ENCODE data around the gene ILF3. TPM values are rescaled to one million over a fixed set of nuclear protein-coding genes. Genes with fewer than 3 reads are reported as not detected.

ILF3 gene
- total and polyA plus RNA-seq, 5 experiments from 2014 or later = 79.6 to 391 (median 99.1) TPM

GRCh38 chr19:10643172-10643967 lies 10.8 kb upstream of the ILF3 start:
- Mint-ChIP-seq H3K4me3 (peak overlapping the region in 6 of 10 donors; percentile 14 to 82 (median 44)), H3K27me3 (no peaks in the 10 kb centered on the region), H3K9me3 (no peaks in the 10 kb centered on the region), H3K36me3 (peaks cover 0 to 50% (median 4%) of the 10 kb centered on the region in 3 donors), H3K4me1 (peaks cover 22 to 51% (median 34%) of the 10 kb centered on the region in 4 donors), H3K27ac (peak overlapping the region; percentile 83 to 95 (median 90))
- DNase-seq = no peak
- peak in 1 of 2 donors; percentile 42 for ATAC-seq
- POLR2A ChIA-PET = interaction anchor here (1.0 to 5.7 kb wide), 10 partner anchors 8 to 84 kb away, joined by 3 to 84 read pairs (median 4); partner anchors contain the start of gene QTRT1

DNA sequence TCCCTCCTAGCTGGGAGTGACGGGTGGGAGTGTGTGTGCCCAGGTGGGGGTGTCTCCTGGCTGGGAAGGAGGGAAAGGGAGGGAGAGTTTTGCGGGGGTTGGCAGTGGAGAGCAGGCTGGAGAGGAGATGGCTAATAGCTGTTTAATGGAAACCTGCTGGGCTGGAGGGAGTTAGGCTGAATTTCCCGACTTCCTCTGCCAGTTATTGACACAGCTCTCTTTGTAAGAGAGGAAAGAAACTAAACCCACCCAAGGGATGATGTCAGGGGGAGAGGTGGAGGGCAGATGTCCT lies 10.2 kb upstream of the ILF3 start:
- no peaks in the 10 kb centered on the region for H3K27me3 Mint-ChIP-seq
- peaks cover 23 to 52% (median 34%) of the 10 kb centered on the region in 4 donors for H3K4me1 Mint-ChIP-seq
- ATAC-seq (no peak), DNase-seq (no peak)
- no peaks in the 10 kb centered on the region for H3K9me3 Mint-ChIP-seq
- peaks cover 0 to 45% (median 4%) of the 10 kb centered on the region in 3 donors for H3K36me3 Mint-ChIP-seq
- H3K4me3 Mint-ChIP-seq = peak overlapping the region in 4 of 10 donors; percentile 7 to 82 (median 50)
- H3K27ac Mint-ChIP-seq = peak overlapping the region; percentile 79 to 95 (median 90)
- POLR2A ChIA-PET = interaction anchor here (0.6 to 5.7 kb wide), 14 partner anchors 9 to 85 kb away, joined by 3 to 84 read pairs (median 4); partner anchors contain the start of gene QTRT1

DNA sequence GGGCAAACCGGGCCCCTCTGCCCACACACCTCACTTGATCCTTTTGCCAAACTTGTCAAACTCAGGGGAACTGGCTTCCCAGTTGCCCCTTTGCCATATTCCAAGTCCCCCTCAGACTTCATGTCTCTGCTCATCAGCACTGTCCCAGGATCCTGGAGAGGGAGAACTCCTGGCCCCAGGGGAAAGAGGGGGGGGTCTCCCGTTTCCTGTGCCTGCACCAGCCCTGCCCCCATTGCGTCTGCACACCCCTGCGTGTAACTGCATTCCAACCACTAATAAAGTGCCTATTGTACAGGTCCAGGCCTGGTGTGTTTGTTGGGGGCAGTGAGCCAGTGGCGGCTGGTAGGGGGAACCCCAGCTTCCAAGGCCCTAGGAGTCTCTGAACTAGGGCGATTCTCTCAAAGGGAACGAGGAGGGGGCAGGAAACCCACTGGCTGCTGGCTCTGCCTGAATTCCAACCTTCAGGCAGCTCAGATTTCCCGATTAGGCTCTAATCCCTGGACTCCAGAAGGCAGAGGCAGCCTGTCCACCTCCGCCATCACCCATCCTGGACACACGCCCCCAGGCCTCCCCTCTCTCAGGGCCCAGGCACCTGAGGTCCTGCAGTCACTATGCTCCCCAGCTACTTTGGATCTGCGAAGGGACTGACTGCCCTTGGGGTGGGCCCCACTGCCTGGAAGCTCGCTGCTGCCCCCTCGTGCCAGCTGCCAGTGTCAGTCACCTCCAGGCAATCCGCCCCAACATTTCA lies 9.7 kb upstream of the ILF3 start:
- POLR2A ChIA-PET = interaction anchor here (0.5 to 5.7 kb wide), 19 partner anchors 9 to 210 kb away, joined by 3 to 84 read pairs (median 4); partner anchors contain the start of gene QTRT1
- peak overlapping the region in 4 of 10 donors; percentile 40 to 82 (median 54) for H3K4me3 Mint-ChIP-seq
- no peaks in the 10 kb centered on the region for H3K27me3 Mint-ChIP-seq
- ATAC-seq (peak; percentile 90 to 95), DNase-seq (peak; percentile 75 to 91 (median 85))
- H3K27ac Mint-ChIP-seq = peak overlapping the region; percentile 79 to 95 (median 90)
- H3K9me3 Mint-ChIP-seq = no peaks in the 10 kb centered on the region
- peaks cover 23 to 50% (median 34%) of the 10 kb centered on the region in 4 donors for H3K4me1 Mint-ChIP-seq
- peaks cover 0 to 40% (median under 1%) of the 10 kb centered on the region in 3 donors for H3K36me3 Mint-ChIP-seq

DNA sequence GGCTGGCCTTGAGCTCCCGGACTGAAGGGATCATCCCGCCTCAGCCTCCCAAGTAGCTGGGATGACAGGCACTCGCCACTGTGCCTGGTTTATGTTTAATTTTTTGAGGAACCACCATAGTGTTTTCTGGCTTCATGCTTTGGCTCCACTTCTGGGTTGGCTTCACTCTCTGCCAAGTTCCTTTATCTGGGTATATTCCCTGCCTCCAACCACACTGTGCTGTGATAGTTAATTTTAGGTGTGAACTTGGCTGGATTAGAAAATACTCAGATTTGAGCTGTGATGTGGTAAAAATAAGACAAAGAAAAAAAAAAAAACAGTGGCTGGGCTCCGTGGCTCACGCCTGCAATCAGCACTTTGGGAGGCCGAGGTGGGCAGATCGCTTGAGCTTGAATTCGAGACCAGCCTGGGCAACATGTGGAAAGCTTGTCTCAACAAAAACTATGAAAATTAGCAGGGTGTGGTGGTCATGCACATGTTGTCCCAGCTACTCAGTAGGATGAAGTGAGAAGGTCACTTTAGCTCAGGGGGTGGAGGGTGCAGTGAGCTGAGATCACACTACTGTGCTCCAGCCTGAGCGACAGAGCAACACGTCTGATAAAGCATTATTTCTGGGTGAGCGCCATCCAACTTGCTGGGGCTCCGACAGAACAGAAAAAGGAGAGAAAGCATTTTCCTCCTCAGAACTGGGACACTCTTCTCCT lies 7.5 kb upstream of the ILF3 start:
- Mint-ChIP-seq H3K4me1 (peaks cover 21 to 38% (median 31%) of the 10 kb centered on the region in 4 donors), H3K27me3 (no peaks in the 10 kb centered on the region), H3K9me3 (no peaks in the 10 kb centered on the region), H3K36me3 (peaks cover 0 to 23% (median 0%) of the 10 kb centered on the region in 3 donors), H3K27ac (peak overlapping the region in 2 of 10 donors; percentile 40), H3K4me3 (no peak overlapping the region)
- ATAC-seq (no peak), DNase-seq (no peak)
- POLR2A ChIA-PET = interaction anchor here (0.6 to 5.7 kb wide), 7 partner anchors 19 to 71 kb away, joined by 3 to 84 read pairs (median 4); no protein-coding TSS in a partner anchor

GRCh38 chr19:10648360-10648759 lies 5.8 kb upstream of the ILF3 start:
- no peak overlapping the region for H3K4me3 Mint-ChIP-seq
- no peak for ATAC-seq
- peak overlapping the region in 6 of 10 donors; percentile 9 to 87 (median 68) for H3K27ac Mint-ChIP-seq
- no peaks in the 10 kb centered on the region for H3K9me3 Mint-ChIP-seq
- H3K27me3 Mint-ChIP-seq = no peaks in the 10 kb centered on the region
- POLR2A ChIA-PET = interaction anchor here (0.7 to 5.3 kb wide), 4 partner anchors 67 to 189 kb away, joined by 3 to 64 read pairs (median 6); no protein-coding TSS in a partner anchor
- H3K4me1 Mint-ChIP-seq = peaks cover 15 to 36% (median 33%) of the 10 kb centered on the region in 4 donors
- DNase-seq = no peak
- peaks cover 0 to 17% (median 0%) of the 10 kb centered on the region in 3 donors for H3K36me3 Mint-ChIP-seq

GRCh38 chr19:10651851-10652250 lies 2.3 kb upstream of the ILF3 start:
- H3K9me3 Mint-ChIP-seq = no peaks in the 10 kb centered on the region
- ATAC-seq (no peak), DNase-seq (no peak)
- peaks cover 0 to 3% (median 0%) of the 10 kb centered on the region in 5 donors for H3K27me3 Mint-ChIP-seq
- peaks cover 17 to 44% (median 37%) of the 10 kb centered on the region in 4 donors for H3K4me1 Mint-ChIP-seq
- peak overlapping the region; percentile 96 to 100 (median 99) for H3K27ac Mint-ChIP-seq
- H3K36me3 Mint-ChIP-seq = peaks cover 0 to 19% (median 0%) of the 10 kb centered on the region in 3 donors
- POLR2A ChIA-PET = interaction anchor here (0.7 to 5.1 kb wide), 7 partner anchors 11 to 143 kb away, joined by 3 to 53 read pairs (median 3); partner anchors contain the start of genes KRI1 and QTRT1
- H3K4me3 Mint-ChIP-seq = peak overlapping the region; percentile 45 to 97 (median 94)

- no peak for DNase-seq
- peaks cover 17 to 53% (median 43%) of the 10 kb centered on the region in 4 donors for H3K4me1 Mint-ChIP-seq
- ATAC-seq = no peak
- POLR2A ChIA-PET = interaction anchor here (0.6 to 5.1 kb wide), 17 partner anchors 9 to 511 kb away, joined by 3 to 53 read pairs (median 4); partner anchors contain the start of genes DNM2, KRI1 and SLC44A2
- H3K9me3 Mint-ChIP-seq = no peaks in the 10 kb centered on the region
- peaks cover 0 to 28% (median 3%) of the 10 kb centered on the region in 3 donors for H3K36me3 Mint-ChIP-seq
- peak overlapping the region; percentile 93 to 97 (median 96) for H3K4me3 Mint-ChIP-seq
- peak overlapping the region; percentile 97 to 100 (median 99) for H3K27ac Mint-ChIP-seq
- peaks cover 0 to 3% (median 0%) of the 10 kb centered on the region in 5 donors for H3K27me3 Mint-ChIP-seq
Measured at GRCh38 chr19:10653482-10653731, 739 bp upstream of the ILF3 start.

DNA sequence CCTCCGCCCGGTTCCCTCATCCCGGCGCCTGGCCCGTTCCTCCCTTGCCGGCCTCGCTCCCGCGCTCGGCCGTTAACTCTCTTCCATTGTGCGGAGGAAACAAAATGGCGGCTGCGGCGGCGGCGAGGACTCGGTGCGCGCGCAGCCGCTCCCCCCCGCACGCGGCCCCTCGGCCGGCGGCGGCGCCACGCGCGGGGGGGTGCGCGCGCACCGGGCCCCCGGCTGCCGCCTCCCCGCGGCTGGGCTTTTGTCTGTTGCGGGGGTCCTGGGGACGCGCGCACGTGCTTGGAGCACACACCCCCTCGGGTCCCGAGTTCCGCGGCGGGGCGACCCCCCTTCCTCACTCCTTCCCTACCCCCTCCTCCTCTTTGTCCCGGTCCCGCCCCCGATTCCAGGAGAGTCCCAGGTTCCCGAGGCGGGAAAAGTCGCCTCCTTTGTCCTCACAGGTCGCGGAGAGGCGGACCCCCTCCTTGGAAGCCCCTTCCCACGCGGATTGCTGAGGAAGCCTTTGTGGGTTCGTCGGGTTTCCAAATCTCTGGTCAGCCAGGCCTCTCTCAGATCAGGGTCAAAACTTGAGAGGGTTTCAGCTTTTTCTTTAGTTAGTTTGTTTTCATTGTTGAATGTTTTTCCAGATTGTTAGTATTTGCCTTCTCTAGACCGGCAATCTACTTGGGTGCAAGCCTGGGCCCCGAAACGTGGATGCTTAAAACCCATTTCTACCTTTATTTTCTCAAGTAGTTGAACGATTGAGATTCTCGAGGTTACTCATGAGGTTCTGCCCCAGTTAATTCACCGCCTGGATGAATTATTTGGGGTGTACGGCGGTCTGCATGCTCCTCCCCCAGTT lies 687 bp downstream of the ILF3 start:
- POLR2A ChIA-PET = interaction anchor here (1.3 to 5.1 kb wide), 3 partner anchors 38 to 76 kb away, joined by 4 to 53 read pairs (median 5); no protein-coding TSS in a partner anchor
- H3K9me3 Mint-ChIP-seq = no peaks in the 10 kb centered on the region
- peaks cover 16 to 64% (median 50%) of the 10 kb centered on the region in 4 donors for H3K4me1 Mint-ChIP-seq
- DNase-seq = peak in 6 of 10 donors; percentile 33 to 82 (median 58)
- H3K27me3 Mint-ChIP-seq = peaks cover 0 to 3% (median 0%) of the 10 kb centered on the region in 5 donors
- H3K36me3 Mint-ChIP-seq = peaks cover 0 to 31% (median 3%) of the 10 kb centered on the region in 3 donors
- H3K27ac Mint-ChIP-seq = peak overlapping the region; percentile 89 to 100 (median 98)
- peak; percentile 19 to 35 for ATAC-seq
- H3K4me3 Mint-ChIP-seq = peak overlapping the region; percentile 83 to 96 (median 93)

- DNase-seq (no peak), ATAC-seq (no peak)
- no peaks in the 10 kb centered on the region for H3K9me3 Mint-ChIP-seq
- peaks cover 0 to 3% (median 0%) of the 10 kb centered on the region in 5 donors for H3K27me3 Mint-ChIP-seq
- peaks cover 0 to 39% (median 3%) of the 10 kb centered on the region in 3 donors for H3K36me3 Mint-ChIP-seq
- H3K27ac Mint-ChIP-seq = peak overlapping the region; percentile 89 to 100 (median 95)
- POLR2A ChIA-PET = interaction anchor here (0.5 to 5.1 kb wide), 3 partner anchors 19 to 53 kb away, joined by 5 to 53 read pairs (median 8); no protein-coding TSS in a partner anchor
- peaks cover 21 to 73% (median 58%) of the 10 kb centered on the region in 4 donors for H3K4me1 Mint-ChIP-seq
- peak overlapping the region; percentile 83 to 96 (median 93) for H3K4me3 Mint-ChIP-seq
Measured at GRCh38 chr19:10655457-10656312, 1.5 kb downstream of the ILF3 start.

- Mint-ChIP-seq H3K9me3 (no peaks in the 10 kb centered on the region), H3K27me3 (no peaks in the 10 kb centered on the region), H3K4me1 (peaks cover 32 to 82% (median 66%) of the 10 kb centered on the region in 4 donors), H3K27ac (peak overlapping the region in 5 of 10 donors; percentile 37 to 75 (median 53)), H3K36me3 (peaks cover 0 to 40% (median 3%) of the 10 kb centered on the region in 3 donors), H3K4me3 (peak overlapping the region in 8 of 10 donors; percentile 12 to 54 (median 36))
- POLR2A ChIA-PET = interaction anchor here (1.1 kb wide), 1 partner anchor 11 kb away, joined by 4 read pairs; no protein-coding TSS in a partner anchor
- DNase-seq (no peak), ATAC-seq (no peak)
Measured at GRCh38 chr19:10660346-10660745, 6.2 kb downstream of the ILF3 start.

Data from naive thymus-derived CD8-positive, alpha-beta T cell (primary cell).